Subcutaneous abdominal adipose tissue (tissue), 5 donors: ENCODE results near the gene CTNNA3.

Source experiments
- H3K27ac ChIP-seq: one replicate; pipeline ENCODE4 v1.7.0; 2013; ENCODE audit warnings: low read depth, mild to moderate bottlenecking, inconsistent platforms, low read length, moderate library complexity
- H3K27me3 ChIP-seq, 5 donors: one replicate each; pipeline ENCODE4 v1.7.0; 2013; ENCODE audit warnings: low read length in 5 of 5, inconsistent platforms in 1 of 5; ENCODE audit not compliant: control insufficient read depth in 5 of 5, insufficient read depth in 4 of 5
- H3K36me3 ChIP-seq, 5 donors: one replicate each; pipeline ENCODE4 v1.7.0; 2013; ENCODE audit warnings: low read length in 5 of 5; ENCODE audit not compliant: control insufficient read depth in 5 of 5, insufficient read depth in 5 of 5
- H3K4me1 ChIP-seq, 5 donors: one replicate each; pipeline ENCODE4 v1.7.0; 2013; ENCODE audit warnings: low read length in 5 of 5, mild to moderate bottlenecking in 3 of 5, moderate library complexity in 1 of 5; ENCODE audit not compliant: control insufficient read depth in 5 of 5, insufficient read depth in 5 of 5
- H3K4me3 ChIP-seq, 5 donors: one replicate each; pipeline ENCODE4 v1.7.0; 2013; ENCODE audit warnings: low read length in 5 of 5, low read depth in 1 of 5
- H3K9ac ChIP-seq, 5 donors: one replicate each; pipeline ENCODE4 v1.7.0; 2013; ENCODE audit warnings: low read length in 5 of 5, mild to moderate bottlenecking in 4 of 5, moderate library complexity in 3 of 5
- H3K9me3 ChIP-seq, 5 donors: one replicate each; pipeline ENCODE4 v1.7.0; 2013; ENCODE audit warnings: low read length in 5 of 5; ENCODE audit not compliant: control insufficient read depth in 5 of 5
- donor health status: healthy.
- donor health status: healthy.
- donor health status: healthy.
- donor health status: healthy.
- donor health status: healthy.

The CTNNA3 gene

DNA sequence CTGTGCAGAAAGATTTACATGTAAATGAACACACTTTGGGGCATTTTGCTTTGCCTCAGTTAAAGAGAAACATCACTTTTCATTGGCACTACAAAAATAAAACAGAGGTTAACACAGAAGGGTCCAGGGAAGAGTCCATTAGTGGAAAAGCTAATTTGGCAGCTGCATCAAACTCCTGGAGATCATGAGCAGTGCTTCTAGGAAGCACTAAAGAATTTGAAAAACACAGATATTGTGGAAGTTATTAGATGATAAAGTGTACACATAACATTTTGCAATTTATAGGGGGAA, 608.9 kb downstream of the CTNNA3 start:
- Histone ChIP-seq H3K36me3 (no peaks in the 10 kb centered on the region), H3K4me1 (peaks cover 0 to 11% (median 3%) of the 10 kb centered on the region in 5 donors), H3K27ac (no peak overlapping the region), H3K9me3 (no peaks in the 10 kb centered on the region), H3K9ac (no peak overlapping the region), H3K27me3 (no peaks in the 10 kb centered on the region), H3K4me3 (no peak overlapping the region)

DNA sequence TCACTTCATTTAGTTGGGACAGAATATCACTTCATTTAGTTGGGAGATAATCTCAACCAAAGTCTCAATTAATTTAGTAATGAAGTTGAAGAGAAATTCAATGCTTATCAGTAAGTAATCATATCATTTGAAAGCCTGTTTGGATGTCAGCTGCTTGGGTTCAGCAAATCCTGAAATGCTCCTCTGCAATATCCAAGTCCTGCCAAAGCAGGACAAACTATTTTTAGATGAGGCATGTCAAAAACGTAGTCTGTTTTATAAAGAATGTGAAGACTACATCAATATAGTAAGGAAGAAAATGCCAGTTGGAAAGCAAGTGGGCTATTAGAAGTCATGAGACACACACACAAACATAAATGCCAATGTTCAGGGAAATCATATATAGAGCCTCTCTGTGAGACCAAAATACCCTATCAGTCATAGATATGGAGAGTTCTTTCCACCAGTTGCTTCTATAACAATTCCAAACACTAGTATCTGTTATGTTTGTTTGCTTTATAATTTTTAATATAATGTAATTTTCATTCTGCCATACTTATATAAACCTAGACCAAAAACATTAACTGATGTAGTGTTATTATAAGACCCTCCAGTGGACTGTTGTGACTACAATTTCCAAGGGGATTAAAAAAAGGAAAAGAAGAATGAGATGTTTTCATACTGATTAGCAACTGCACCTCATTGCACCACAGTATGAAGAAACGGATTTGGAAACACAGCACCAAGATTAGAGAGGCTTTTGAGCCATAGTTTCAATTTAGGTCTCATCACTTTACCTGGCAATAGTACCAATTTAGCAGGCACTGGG, 609.5 kb downstream of the CTNNA3 start:
- H3K4me1 ChIP-seq, result peaks cover 0 to 11% (median 3%) of the 10 kb centered on the region in 5 donors
- H3K27ac ChIP-seq, result no peak overlapping the region
- H3K9me3 ChIP-seq, result no peaks in the 10 kb centered on the region
- H3K36me3 ChIP-seq, result no peaks in the 10 kb centered on the region
- no peaks in the 10 kb centered on the region for H3K27me3 ChIP-seq
- H3K9ac ChIP-seq, result no peak overlapping the region
- no peak overlapping the region for H3K4me3 ChIP-seq

DNA sequence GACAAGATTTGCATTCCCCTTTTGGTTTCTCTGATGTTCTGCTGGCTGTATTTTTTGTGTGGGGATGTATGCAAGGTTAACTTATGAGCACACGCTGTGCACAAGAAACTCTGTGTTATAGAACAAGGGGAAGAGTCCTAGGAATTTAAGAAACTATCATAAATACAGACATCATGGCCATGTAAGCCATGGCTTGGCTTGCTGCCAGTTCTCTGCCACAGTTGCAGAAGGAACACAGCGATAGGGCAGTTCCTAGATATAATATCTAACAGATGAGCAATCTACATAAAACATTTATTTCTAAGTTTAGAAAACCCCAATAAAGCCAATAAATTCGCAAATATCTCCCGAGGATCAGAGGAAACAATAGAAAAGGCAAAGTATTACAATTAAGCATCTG, 616.9 kb downstream of the CTNNA3 start:
- Histone ChIP-seq H3K9ac (no peak overlapping the region), H3K4me3 (no peak overlapping the region), H3K9me3 (no peaks in the 10 kb centered on the region), H3K4me1 (no peaks in the 10 kb centered on the region), H3K36me3 (no peaks in the 10 kb centered on the region), H3K27ac (no peak overlapping the region), H3K27me3 (no peaks in the 10 kb centered on the region)

DNA sequence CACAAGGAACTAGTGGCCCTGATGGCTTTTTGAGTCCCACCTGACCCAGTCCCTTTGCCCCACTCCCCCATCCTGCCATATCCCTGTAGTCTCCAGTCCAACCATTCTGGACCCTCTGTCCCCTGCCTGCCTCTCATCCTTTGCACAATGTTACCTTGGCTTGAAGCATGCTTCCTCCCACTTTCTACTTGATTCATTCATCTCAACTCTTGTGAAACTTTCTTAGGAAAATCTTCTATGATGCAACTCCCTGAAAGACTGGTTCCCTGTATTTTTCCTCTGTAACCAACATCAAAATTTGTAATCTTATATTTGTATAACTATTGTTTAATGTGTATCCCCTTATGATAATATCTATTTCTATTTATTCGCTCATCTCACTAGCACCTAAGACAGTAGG, 618.6 kb downstream of the CTNNA3 start:
- no peaks in the 10 kb centered on the region for H3K27me3 ChIP-seq
- H3K4me1 ChIP-seq, result no peaks in the 10 kb centered on the region
- no peaks in the 10 kb centered on the region for H3K9me3 ChIP-seq
- H3K36me3 ChIP-seq, result no peaks in the 10 kb centered on the region
- H3K27ac ChIP-seq, result no peak overlapping the region
- no peak overlapping the region for H3K4me3 ChIP-seq
- H3K9ac ChIP-seq, result no peak overlapping the region

DNA sequence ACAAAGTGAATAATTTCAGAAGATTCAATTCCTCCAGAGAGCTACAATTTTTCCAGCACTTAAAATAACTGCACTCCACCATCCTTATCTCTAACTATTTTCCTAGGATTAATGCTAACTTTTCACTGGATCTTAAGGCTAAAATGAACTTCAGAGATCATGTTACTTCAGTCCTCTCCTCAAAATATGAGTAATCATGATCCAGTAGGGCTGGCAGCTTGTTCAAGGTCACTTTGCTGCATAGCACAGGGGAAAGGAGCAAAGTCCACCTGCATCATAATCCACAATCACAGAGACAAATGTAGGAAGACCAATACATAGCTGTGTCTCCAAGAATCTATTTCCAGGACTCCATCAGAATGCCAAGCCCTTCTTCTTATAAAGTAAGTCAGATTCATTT, 619.9 kb downstream of the CTNNA3 start:
- no peaks in the 10 kb centered on the region for H3K36me3 ChIP-seq
- no peaks in the 10 kb centered on the region for H3K9me3 ChIP-seq
- no peaks in the 10 kb centered on the region for H3K27me3 ChIP-seq
- no peak overlapping the region for H3K4me3 ChIP-seq
- H3K27ac ChIP-seq, result no peak overlapping the region
- no peaks in the 10 kb centered on the region for H3K4me1 ChIP-seq
- H3K9ac ChIP-seq, result no peak overlapping the region

DNA sequence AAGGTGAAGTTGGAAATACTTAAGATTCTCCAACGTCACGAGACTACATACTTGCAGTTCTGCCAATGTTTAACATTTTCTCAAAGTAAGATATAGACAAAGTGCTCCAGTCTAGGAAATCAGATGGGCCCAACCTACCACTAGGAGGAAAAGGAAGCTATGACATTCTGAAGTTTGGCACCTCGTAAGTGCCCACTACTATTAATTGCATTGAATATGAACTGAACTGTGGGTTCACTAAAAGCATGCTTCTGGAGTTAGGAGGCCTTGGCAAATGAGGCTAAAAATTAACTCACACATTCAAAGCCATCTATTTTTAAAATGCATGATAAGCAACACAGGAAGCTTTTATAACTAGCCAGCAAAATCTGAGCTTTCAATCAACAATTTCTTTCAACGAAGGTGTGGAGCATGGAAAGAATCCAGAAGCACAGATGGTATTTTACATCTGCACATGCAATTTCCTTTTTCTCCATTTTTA, 620.5 kb downstream of the CTNNA3 start:
- Histone ChIP-seq H3K27me3 (no peaks in the 10 kb centered on the region), H3K36me3 (no peaks in the 10 kb centered on the region), H3K9me3 (no peaks in the 10 kb centered on the region), H3K9ac (no peak overlapping the region), H3K4me1 (no peaks in the 10 kb centered on the region), H3K4me3 (no peak overlapping the region), H3K27ac (no peak overlapping the region)

DNA sequence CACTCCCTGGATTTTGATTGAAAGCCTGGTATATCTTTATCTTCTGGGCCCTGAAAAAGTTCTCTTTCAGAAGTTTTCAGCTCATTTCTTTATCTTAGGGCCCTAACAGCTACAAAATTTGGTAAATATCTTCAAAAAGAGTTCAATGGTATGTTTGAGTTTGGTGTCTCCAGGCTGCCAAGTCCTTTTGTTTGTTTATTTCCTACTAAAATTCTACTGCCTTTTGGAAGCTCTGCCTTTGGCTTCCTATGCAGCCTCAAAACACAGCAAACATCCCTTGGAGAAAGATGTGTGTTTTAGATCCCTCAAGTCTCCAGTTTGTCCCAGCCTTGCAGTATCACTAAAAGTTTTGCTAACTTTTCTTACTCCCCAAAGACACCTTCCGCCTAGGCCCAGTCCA, 623.3 kb downstream of the CTNNA3 start:
- H3K4me1 ChIP-seq, result no peaks in the 10 kb centered on the region
- H3K4me3 ChIP-seq, result no peak overlapping the region
- H3K27me3 ChIP-seq, result no peaks in the 10 kb centered on the region
- no peak overlapping the region for H3K9ac ChIP-seq
- no peak overlapping the region for H3K27ac ChIP-seq
- H3K9me3 ChIP-seq, result no peaks in the 10 kb centered on the region
- no peaks in the 10 kb centered on the region for H3K36me3 ChIP-seq

DNA sequence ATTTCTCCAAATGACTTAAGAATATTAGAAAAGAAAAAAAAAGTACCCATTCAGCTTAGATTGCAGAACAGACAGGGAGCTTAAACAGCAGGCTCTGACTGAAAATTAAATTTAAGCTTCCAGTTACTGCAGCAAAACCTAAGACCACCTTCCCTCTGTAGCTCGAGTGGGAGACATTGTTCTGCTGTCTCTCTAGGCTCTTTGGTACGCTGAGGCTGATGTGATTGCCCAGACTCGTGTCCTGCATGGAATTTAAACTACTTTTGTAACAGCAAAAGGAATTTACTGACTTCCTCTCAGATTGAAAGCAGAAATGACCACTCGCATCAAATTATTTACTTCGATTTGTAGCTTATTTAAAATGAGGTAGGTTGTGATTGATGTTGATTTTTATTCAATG, 645.6 kb downstream of the CTNNA3 start:
- Histone ChIP-seq H3K9ac (no peak overlapping the region), H3K27me3 (no peaks in the 10 kb centered on the region), H3K4me3 (no peak overlapping the region), H3K9me3 (no peaks in the 10 kb centered on the region), H3K27ac (no peak overlapping the region), H3K4me1 (no peaks in the 10 kb centered on the region), H3K36me3 (no peaks in the 10 kb centered on the region)

DNA sequence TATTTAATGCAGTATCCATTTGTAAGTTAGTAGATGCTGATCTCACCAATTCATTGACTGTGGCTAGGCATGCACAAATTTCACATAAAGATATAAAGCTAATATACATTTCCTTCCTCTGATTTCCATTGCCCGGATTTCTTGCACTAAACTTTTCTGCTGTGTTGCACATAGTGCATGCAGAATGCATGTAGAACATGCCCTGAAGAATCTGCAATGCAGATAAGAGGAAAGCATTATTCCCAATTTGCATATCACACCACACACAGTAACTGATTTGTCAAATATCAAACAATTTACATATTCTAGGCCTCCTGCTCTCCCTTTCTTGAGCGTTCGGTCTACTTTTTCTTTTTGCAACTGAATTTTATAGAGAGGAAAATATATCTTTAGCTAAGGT, 646.0 kb downstream of the CTNNA3 start:
- H3K27me3 ChIP-seq, result no peaks in the 10 kb centered on the region
- no peak overlapping the region for H3K27ac ChIP-seq
- H3K36me3 ChIP-seq, result no peaks in the 10 kb centered on the region
- H3K9me3 ChIP-seq, result no peaks in the 10 kb centered on the region
- no peaks in the 10 kb centered on the region for H3K4me1 ChIP-seq
- no peak overlapping the region for H3K4me3 ChIP-seq
- H3K9ac ChIP-seq, result no peak overlapping the region

DNA sequence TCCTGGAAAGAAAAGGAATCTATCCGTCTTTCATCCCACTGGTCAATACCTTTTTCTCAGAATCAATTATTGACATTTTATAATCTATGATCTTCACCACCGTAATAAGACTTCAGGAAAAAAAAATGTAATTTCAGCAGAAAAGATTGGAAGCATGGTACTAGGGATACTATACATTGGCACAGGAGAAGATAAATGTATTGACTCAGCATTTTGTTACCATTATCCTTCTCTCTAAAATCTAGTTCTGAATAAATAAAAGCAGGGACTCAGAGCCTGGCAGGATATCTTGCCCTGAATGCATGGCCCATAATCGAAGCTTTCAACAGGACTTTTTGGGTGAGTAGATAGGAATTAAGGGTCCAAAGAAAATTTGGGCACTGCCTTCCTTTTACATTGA, 649.5 kb downstream of the CTNNA3 start:
- no peaks in the 10 kb centered on the region for H3K27me3 ChIP-seq
- H3K9ac ChIP-seq, result no peak overlapping the region
- no peak overlapping the region for H3K27ac ChIP-seq
- H3K4me3 ChIP-seq, result no peak overlapping the region
- H3K4me1 ChIP-seq, result no peaks in the 10 kb centered on the region
- no peaks in the 10 kb centered on the region for H3K36me3 ChIP-seq
- no peaks in the 10 kb centered on the region for H3K9me3 ChIP-seq
